ENCODE measurements around the gene CDH16.

The CDH16 gene

GRCh38 chr16:66904846-66905632 is 13.6 kb downstream of the CDH16 start:
- Histone ChIP-seq H3K27me3 (ENCODE audit: insufficient read depth, poor library complexity, severe bottlenecking) (no peaks in the 10 kb centered on the region), H3K27ac (replicated peaks) (no peak overlapping the region), H3K4me3 (replicated peaks; ENCODE audit: insufficient read depth, low read length) (no peak overlapping the region)
- no peak for DNase-seq (ENCODE audit: low read depth in 1 of 2, low spot score in 1 of 2)
- TF ChIP-seq REST (IDR thresholded peaks at IDR 0.05; ENCODE audit: insufficient replicate concordance, low read depth) (no peak), CTCF (IDR thresholded peaks at IDR 0.05; ENCODE audit: insufficient read depth, low read length) (no peak), GABPA (IDR thresholded peaks at IDR 0.05; ENCODE audit: low read depth) (no peak), SPI1 (IDR thresholded peaks at IDR 0.05; ENCODE audit: borderline replicate concordance, low read depth) (no peak), POLR2AphosphoS5 (IDR thresholded peaks at IDR 0.05; ENCODE audit: low read depth) (no peak)

- Histone ChIP-seq H3K4me3 (replicated peaks; ENCODE audit: insufficient read depth, low read length) (no peak overlapping the region), H3K27me3 (ENCODE audit: insufficient read depth, poor library complexity, severe bottlenecking) (no peaks in the 10 kb centered on the region), H3K27ac (replicated peaks) (no peak overlapping the region)
- DNase-seq (ENCODE audit: low read depth in 1 of 2, low spot score in 1 of 2) = no peak
- TF ChIP-seq CTCF (IDR thresholded peaks at IDR 0.05; ENCODE audit: insufficient read depth, low read length) = no peak
- no peak for TF ChIP-seq REST (IDR thresholded peaks at IDR 0.05; ENCODE audit: insufficient replicate concordance, low read depth)
- TF ChIP-seq SPI1 (IDR thresholded peaks at IDR 0.05; ENCODE audit: borderline replicate concordance, low read depth) = no peak
- TF ChIP-seq GABPA (IDR thresholded peaks at IDR 0.05; ENCODE audit: low read depth) = no peak
- TF ChIP-seq POLR2AphosphoS5 (IDR thresholded peaks at IDR 0.05; ENCODE audit: low read depth) = no peak
These were observed 14.2 kb downstream of the CDH16 start for GRCh38 chr16:66904428-66904845.

GRCh38 chr16:66903544-66904427 is 14.9 kb downstream of the CDH16 start:
- Histone ChIP-seq H3K4me3 (replicated peaks; ENCODE audit: insufficient read depth, low read length) (no peak overlapping the region), H3K27ac (replicated peaks) (no peak overlapping the region), H3K27me3 (ENCODE audit: insufficient read depth, poor library complexity, severe bottlenecking) (no peaks in the 10 kb centered on the region)
- TF ChIP-seq REST (IDR thresholded peaks at IDR 0.05; ENCODE audit: insufficient replicate concordance, low read depth) (no peak), SPI1 (IDR thresholded peaks at IDR 0.05; ENCODE audit: borderline replicate concordance, low read depth) (no peak), CTCF (IDR thresholded peaks at IDR 0.05; ENCODE audit: insufficient read depth, low read length) (no peak), GABPA (IDR thresholded peaks at IDR 0.05; ENCODE audit: low read depth) (no peak), POLR2AphosphoS5 (IDR thresholded peaks at IDR 0.05; ENCODE audit: low read depth) (no peak)
- DNase-seq (ENCODE audit: low read depth in 1 of 2, low spot score in 1 of 2) = no peak

All from HL-60 (cell line).